ENCODE results near the gene ORM1. TPM values are rescaled to one million over a fixed set of nuclear protein-coding genes. Genes with fewer than 3 reads are reported as not detected.

The ORM1 gene
- total and polyA plus RNA-seq, 2 of the 8 experiments (the other 6 are each of a cell fraction or from before 2014, with no cell fraction given): 0.32 TPM; not detected in 1

GRCh38 chr9:114302727-114303126, 20.2 kb upstream of the ORM1 start (continued):
- TF ChIP-seq SP2 (IDR thresholded peaks at IDR 0.05; ENCODE audit: low read length) (no peak), MAFK (IDR thresholded peaks at IDR 0.05; ENCODE audit: low read depth, low read length) (no peak), CHD7 (IDR thresholded peaks at IDR 0.05; ENCODE audit: insufficient replicate concordance, low read length) (no peak)

Measured in H1 (cell line).